GM12873 (cell line): ENCODE results near the gene SYT9.

Source experiments
- TF ChIP-seq, protein P1 (sequence below): IDR thresholded peaks from 2 replicates; pipeline ENCODE4 v1.5.1; 2012; ENCODE audit warnings: low read depth, mild to moderate bottlenecking, moderate library complexity, low read length, control low read depth; ENCODE audit not compliant: insufficient read depth; ENCODE audit errors: missing control alignments

Gene SYT9

DNA sequence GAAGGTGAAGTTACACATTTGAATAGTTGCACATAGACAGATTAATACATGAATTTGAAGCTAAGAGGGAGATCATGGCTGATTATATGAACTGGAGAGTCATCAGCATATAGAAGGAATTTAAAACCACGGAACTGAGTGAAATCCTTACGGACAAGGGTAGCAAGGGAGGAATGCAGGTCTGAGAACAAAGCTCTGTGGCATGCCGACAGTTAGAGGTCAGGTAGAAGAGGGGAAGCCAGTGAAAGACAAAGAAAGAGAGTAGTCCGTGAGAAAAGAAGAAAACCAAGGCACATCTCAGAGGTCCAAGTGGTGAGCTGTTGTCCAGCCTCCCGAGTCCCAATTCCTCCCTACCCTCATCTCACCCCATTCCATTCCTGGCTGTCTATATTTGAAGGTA is 11.8 kb upstream of the SYT9 start:
- TF ChIP-seq, protein P1, sequence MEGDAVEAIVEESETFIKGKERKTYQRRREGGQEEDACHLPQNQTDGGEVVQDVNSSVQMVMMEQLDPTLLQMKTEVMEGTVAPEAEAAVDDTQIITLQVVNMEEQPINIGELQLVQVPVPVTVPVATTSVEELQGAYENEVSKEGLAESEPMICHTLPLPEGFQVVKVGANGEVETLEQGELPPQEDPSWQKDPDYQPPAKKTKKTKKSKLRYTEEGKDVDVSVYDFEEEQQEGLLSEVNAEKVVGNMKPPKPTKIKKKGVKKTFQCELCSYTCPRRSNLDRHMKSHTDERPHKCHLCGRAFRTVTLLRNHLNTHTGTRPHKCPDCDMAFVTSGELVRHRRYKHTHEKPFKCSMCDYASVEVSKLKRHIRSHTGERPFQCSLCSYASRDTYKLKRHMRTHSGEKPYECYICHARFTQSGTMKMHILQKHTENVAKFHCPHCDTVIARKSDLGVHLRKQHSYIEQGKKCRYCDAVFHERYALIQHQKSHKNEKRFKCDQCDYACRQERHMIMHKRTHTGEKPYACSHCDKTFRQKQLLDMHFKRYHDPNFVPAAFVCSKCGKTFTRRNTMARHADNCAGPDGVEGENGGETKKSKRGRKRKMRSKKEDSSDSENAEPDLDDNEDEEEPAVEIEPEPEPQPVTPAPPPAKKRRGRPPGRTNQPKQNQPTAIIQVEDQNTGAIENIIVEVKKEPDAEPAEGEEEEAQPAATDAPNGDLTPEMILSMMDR, result no peak

DNA sequence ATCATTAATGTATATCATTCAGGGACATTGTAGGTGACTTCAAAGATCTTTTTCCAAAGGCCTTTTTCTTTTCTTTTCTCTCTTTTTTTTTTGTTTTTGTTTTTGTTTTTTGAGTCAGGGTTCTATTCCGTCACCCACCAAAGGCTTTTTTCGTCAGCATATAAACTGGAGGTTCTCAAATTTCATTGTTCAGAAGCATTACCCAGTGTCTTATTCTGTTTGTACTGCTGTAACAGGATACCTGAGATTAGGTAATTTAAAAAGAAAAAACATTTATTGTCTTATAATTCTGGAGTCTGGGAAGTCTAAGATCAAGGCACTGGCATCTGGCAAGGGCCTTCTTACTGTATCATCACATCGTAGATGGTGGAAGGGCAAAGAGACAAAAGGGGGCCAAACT is 6.4 kb upstream of the SYT9 start:
- TF ChIP-seq, protein P1, result no peak

DNA sequence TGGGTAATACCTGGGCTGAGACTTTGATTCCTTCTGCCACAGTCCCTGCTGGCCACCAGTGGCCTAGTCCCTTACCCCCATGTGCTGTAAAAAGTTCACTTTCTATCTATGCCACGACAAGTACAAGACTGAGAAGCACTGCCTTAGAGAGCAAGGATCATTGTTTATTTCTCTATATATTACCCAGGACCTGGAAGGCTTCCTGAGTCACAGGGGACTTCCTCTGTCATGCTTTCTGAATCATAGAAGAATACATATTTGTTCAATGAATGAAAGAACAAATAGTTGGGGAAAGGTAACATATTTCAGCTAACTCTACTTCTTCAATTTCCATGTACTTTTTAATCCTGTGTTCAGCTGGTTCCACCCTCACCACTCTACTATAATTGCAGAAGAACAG is 5.5 kb upstream of the SYT9 start:
- TF ChIP-seq, protein P1, result no peak

DNA sequence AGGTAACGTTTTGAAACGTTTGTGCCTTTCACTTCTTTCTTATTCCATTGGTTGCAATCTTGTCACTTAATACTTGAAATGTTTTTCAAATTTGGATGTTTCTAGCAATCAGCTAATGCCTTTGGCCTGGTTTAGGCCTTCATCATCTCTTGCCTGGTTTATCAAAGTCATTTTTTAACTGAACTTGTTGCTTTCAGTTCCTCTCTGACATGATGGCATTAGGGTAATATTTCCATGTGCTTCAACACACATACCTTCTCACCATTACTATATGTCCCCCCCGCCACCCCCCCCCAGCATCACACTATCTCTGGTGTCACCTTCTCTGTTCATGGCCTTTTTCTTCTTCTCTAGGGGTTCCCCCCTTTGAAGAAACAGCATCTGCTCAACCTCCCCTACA is 1.5 kb upstream of the SYT9 start:
- TF ChIP-seq, protein P1, result no peak

DNA sequence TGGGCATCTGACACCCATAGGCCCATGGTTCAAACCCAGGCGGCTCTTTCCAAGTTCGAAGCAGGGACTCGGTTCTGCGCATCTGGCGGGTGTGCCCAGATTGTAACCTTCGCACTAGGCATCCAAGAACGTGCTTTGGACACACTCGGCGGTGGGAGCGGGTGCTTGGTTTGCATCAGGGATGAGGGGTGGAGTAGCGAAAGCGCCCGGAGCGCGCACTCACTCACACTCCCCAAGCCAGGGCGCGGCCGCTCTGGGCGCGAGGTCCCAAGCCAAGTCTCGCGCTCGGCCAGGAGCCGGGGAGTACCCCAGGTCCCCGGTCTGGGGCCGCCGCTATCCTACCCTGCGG is 243 bp upstream of the SYT9 start:
- TF ChIP-seq, protein P1, result no peak

DNA sequence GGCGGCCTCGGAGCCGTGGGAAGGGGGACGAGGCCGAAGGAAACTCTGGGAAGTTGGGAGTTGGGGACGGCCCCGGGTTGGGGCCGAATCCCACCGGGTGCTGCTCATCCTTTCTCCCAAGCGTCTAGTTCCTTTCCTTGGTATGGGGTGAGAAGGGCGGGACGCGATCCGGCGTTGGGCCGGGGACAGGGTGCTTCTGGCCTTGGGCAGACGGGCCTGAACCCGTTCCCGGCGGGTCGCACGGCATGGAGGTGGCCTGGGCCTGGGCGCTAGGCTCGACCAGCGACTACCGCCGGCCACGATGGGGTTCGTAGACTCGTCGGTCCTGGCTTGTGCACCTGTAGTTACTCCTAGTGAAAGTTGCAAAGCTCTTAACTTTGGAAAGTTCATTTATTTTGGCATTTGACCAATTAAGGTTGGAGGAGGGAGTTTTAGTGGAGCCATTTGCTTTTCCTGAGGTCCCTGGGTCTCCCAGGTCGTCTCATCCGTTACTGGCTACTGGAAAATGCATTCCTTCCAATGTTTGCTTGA is 1.0 kb downstream of the SYT9 start:
- TF ChIP-seq, protein P1, result no peak

DNA sequence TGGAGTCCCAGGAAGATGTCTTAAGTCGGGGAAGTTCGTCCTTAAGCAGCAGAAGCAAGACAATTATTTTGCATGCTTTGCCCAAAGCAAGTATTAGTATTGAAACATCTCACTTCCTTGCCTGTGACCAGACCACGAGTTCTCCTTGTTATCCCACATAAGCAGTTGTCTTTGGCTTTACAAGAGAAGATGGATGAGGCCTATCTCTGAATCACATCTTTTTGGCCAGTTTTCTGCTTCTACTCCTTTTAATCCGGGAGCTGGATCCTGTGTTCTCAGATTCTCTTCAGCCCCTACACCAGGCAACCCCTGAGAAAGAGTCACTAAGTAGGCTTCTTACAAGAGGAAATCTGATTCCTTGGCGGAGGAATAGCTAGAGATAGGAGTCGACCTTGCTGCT is 2.1 kb downstream of the SYT9 start:
- TF ChIP-seq, protein P1, result no peak
